ENCODE data around the gene RGL1. TPM values are rescaled to one million over a fixed set of nuclear protein-coding genes. Genes with fewer than 3 reads are reported as not detected.
A peak's percentile ranks its signal among the peaks of the same experiment; 100 is the strongest.

RGL1 gene
- total RNA-seq, 1 experiment from 2014 or later, result 74.0 TPM

DNA sequence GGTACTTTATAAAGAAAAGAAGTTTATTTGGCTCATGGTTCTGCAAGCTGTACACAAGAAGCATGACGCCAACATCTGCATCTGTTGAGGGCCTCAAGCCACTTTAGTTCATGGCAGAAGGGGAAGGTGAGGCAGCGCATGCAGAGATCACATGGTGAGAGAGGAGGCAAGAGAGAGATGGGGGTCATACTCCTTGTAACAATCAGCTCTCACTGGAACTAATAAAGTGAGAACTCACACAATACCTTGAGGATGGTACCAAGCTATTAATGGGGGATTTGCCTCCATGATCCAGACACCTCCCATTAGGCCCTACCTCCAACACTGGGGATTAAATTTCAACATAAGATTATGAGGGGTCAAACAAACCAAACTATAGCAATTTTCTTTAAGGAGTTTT, 3.3 kb upstream of the RGL1 start:
- Histone ChIP-seq H3K27ac (ENCODE audit: low read depth, low read length, poor library complexity, severe bottlenecking) (no peak overlapping the region), H3K4me1 (ENCODE audit: insufficient read depth, low read length, poor library complexity, severe bottlenecking) (peaks cover 9% of the 10 kb centered on the region)
- intact Hi-C loops (cut with micrococcal nuclease; ENCODE audit: unreplicated experiment), result no loop called here

DNA sequence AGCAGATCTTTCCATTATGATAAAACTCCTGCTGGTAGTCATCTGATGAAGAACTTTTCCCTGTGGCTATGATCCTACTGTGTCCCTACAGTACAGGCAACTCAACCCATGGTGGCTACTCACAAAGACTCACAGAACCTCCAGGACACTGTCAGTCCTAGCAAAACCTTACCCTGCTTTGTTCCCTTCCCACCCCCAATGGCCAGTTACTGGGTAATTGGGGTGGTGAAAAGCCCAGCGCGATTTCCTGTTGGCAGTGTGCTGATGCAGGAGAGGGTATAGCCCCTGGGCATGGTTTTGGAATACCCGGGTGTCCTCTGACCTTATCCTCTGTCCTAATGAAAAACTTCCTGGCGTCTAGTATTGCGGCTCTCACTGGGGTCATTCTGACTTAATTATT, 533 bp upstream of the RGL1 start:
- POLR2A ChIA-PET (ENCODE audit: low non-redundant PET), result no interaction called here
- H3K36me3 ChIP-seq (ENCODE audit: insufficient read depth, low read length, poor library complexity, severe bottlenecking), result peaks cover 12% of the 10 kb centered on the region
- BruUV-seq (replicated peaks), result TSS peak; percentile 89
- peaks cover 13% of the 10 kb centered on the region for H3K9me3 ChIP-seq (ENCODE audit: low read depth, low read length, poor library complexity, severe bottlenecking)
- no peak for DNase-seq (ENCODE audit: low spot score)
- intact Hi-C loops (cut with micrococcal nuclease; ENCODE audit: unreplicated experiment), result no loop called here
- H3K27me3 ChIP-seq (replicated peaks; ENCODE audit: insufficient read depth, low read depth, low read length, poor library complexity), result no peaks in the 10 kb centered on the region
- peak overlapping the region; percentile 94 for H3K27ac ChIP-seq (ENCODE audit: low read depth, low read length, poor library complexity, severe bottlenecking)
- H3K4me1 ChIP-seq (ENCODE audit: insufficient read depth, low read length, poor library complexity, severe bottlenecking), result peaks cover 33% of the 10 kb centered on the region
- CTCF ChIA-PET, result no interaction called here
- H3K4me3 ChIP-seq (ENCODE audit: low read depth, low read length, poor library complexity, severe bottlenecking), result peak overlapping the region; percentile 71
- TF ChIP-seq, protein P1, sequence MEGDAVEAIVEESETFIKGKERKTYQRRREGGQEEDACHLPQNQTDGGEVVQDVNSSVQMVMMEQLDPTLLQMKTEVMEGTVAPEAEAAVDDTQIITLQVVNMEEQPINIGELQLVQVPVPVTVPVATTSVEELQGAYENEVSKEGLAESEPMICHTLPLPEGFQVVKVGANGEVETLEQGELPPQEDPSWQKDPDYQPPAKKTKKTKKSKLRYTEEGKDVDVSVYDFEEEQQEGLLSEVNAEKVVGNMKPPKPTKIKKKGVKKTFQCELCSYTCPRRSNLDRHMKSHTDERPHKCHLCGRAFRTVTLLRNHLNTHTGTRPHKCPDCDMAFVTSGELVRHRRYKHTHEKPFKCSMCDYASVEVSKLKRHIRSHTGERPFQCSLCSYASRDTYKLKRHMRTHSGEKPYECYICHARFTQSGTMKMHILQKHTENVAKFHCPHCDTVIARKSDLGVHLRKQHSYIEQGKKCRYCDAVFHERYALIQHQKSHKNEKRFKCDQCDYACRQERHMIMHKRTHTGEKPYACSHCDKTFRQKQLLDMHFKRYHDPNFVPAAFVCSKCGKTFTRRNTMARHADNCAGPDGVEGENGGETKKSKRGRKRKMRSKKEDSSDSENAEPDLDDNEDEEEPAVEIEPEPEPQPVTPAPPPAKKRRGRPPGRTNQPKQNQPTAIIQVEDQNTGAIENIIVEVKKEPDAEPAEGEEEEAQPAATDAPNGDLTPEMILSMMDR (conservative IDR thresholded peaks at IDR 0.05; ENCODE audit: low read depth, low read length), result no peak
- TF ChIP-seq EZH2 (IDR thresholded peaks at IDR 0.05; ENCODE audit: borderline replicate concordance, low read depth, low read length, poor library complexity, severe bottlenecking), result no peak

More for the DNA sequence above, 3.3 kb upstream of the RGL1 start:
- TF ChIP-seq EZH2 (IDR thresholded peaks at IDR 0.05; ENCODE audit: borderline replicate concordance, low read depth, low read length, poor library complexity, severe bottlenecking), result no peak
- TF ChIP-seq, protein P1 (conservative IDR thresholded peaks at IDR 0.05; ENCODE audit: low read depth, low read length), result no peak
- H3K36me3 ChIP-seq (ENCODE audit: insufficient read depth, low read length, poor library complexity, severe bottlenecking), result no peaks in the 10 kb centered on the region
- no peaks in the 10 kb centered on the region for H3K27me3 ChIP-seq (replicated peaks; ENCODE audit: insufficient read depth, low read depth, low read length, poor library complexity)
- CTCF ChIA-PET, result no interaction called here
- peaks cover 13% of the 10 kb centered on the region for H3K9me3 ChIP-seq (ENCODE audit: low read depth, low read length, poor library complexity, severe bottlenecking)
- DNase-seq (ENCODE audit: low spot score), result no peak
- BruUV-seq (replicated peaks), result no TSS peak
- POLR2A ChIA-PET (ENCODE audit: low non-redundant PET), result no interaction called here
- no peak overlapping the region for H3K4me3 ChIP-seq (ENCODE audit: low read depth, low read length, poor library complexity, severe bottlenecking)

DNA sequence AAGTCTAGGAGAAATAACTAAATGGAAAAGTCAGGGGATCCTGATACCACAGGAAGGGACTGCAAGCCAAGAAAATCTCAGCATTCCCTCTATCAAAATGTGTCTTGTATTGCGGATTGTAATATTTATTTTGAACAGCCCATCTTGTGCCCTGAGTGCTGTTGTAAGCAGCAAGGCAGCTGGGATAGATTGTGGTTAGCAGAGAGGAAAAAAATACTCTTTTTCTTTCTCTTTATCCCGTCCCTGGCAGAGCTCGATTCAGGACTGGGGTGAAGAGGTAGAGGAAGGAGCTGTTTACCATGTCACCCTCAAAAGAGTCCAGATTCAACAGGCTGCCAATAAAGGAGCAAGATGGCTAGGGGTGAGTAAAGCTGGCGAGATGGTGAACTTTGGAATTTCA, 1.2 kb downstream of the RGL1 start:
- peaks cover 44% of the 10 kb centered on the region for H3K4me1 ChIP-seq (ENCODE audit: insufficient read depth, low read length, poor library complexity, severe bottlenecking)
- POLR2A ChIA-PET (ENCODE audit: low non-redundant PET), result no interaction called here
- CTCF ChIA-PET, result no interaction called here
- peaks cover 13% of the 10 kb centered on the region for H3K9me3 ChIP-seq (ENCODE audit: low read depth, low read length, poor library complexity, severe bottlenecking)
- H3K27ac ChIP-seq (ENCODE audit: low read depth, low read length, poor library complexity, severe bottlenecking), result peak overlapping the region; percentile 94
- BruUV-seq (replicated peaks), result TSS peak; percentile 26
- H3K4me3 ChIP-seq (ENCODE audit: low read depth, low read length, poor library complexity, severe bottlenecking), result peak overlapping the region; percentile 71
- no peaks in the 10 kb centered on the region for H3K27me3 ChIP-seq (replicated peaks; ENCODE audit: insufficient read depth, low read depth, low read length, poor library complexity)
- no peak for TF ChIP-seq EZH2 (IDR thresholded peaks at IDR 0.05; ENCODE audit: borderline replicate concordance, low read depth, low read length, poor library complexity, severe bottlenecking)
- TF ChIP-seq, protein P1 (conservative IDR thresholded peaks at IDR 0.05; ENCODE audit: low read depth, low read length), result no peak
- intact Hi-C loops (cut with micrococcal nuclease; ENCODE audit: unreplicated experiment), result loop anchor here (5.0 kb wide), 1 partner anchor 81 kb away; no protein-coding TSS in a partner anchor
- H3K36me3 ChIP-seq (ENCODE audit: insufficient read depth, low read length, poor library complexity, severe bottlenecking), result peaks cover 14% of the 10 kb centered on the region
- DNase-seq (ENCODE audit: low spot score), result no peak

Measured in A673 (cell line).